ENCODE results near the gene SLC2A2.

SLC2A2 gene

DNA sequence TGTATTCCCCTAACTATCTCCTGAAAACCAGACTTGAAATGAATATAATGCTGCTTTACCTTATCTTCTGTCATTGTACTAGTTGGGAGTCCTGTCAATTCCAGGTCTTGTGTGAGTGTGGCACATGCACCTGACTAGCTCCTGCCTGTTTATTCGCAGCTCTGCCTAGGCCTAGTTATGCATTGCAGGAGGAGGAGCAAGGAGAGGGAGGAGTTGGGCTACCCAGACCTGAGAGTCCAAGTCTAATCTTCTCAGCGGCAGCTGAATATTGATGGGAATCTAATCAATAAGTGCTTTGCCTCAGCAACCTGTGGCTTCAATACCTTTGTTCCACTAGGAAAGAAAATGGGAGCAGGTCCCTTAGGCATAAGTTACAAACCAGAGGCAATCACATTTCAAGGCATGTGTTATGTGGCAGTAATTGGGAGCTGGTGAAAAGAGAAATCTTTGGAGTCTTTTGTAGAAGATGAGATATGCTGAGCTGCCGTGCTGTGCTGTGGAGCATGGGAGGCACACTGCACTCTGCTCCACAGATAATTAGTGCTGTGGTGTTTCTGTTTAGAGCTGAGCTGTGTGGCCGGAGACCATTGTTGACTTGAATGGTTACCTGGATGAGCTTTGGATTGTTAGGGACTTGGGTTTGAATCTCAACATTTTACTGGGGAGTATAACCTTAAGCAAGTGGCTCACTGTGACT, at the start of gene SLC2A2:
SLC2A2 (minus strand) TSS at position 124 of the 697 bp plus-strand sequence; CDS start at position 74, 50 bp downstream.
- ChIA-PET POLR2A (no interaction called here), CTCF (interaction anchor here (1.0 kb wide), 1 partner anchor 9 kb away, joined by 6 read pairs; no protein-coding TSS in a partner anchor)
- TF ChIP-seq CTBP1 (IDR thresholded peaks at IDR 0.05; ENCODE audit: borderline replicate concordance) (no peak), ZNF384 (IDR thresholded peaks at IDR 0.05) (no peak), L3MBTL2 (conservative IDR thresholded peaks at IDR 0.05) (no peak), SP1 (IDR thresholded peaks at IDR 0.05) (no peak), PKNOX1 (IDR thresholded peaks at IDR 0.05) (no peak), ELF4 (IDR thresholded peaks at IDR 0.05) (no peak), BHLHE40 (IDR thresholded peaks at IDR 0.05; ENCODE audit: borderline replicate concordance) (no peak), ARNT (IDR thresholded peaks at IDR 0.05) (no peak), FOXM1 (IDR thresholded peaks at IDR 0.05; ENCODE audit: borderline replicate concordance) (no peak), FOXK2 (IDR thresholded peaks at IDR 0.05) (no peak), TARDBP (IDR thresholded peaks at IDR 0.05) (no peak), LEF1 (IDR thresholded peaks at IDR 0.05; ENCODE audit: borderline replicate concordance) (no peak), HDGF (IDR thresholded peaks at IDR 0.05; ENCODE audit: borderline replicate concordance) (no peak)
- DNase-seq (ENCODE audit: extremely low spot score) = no peak

DNA sequence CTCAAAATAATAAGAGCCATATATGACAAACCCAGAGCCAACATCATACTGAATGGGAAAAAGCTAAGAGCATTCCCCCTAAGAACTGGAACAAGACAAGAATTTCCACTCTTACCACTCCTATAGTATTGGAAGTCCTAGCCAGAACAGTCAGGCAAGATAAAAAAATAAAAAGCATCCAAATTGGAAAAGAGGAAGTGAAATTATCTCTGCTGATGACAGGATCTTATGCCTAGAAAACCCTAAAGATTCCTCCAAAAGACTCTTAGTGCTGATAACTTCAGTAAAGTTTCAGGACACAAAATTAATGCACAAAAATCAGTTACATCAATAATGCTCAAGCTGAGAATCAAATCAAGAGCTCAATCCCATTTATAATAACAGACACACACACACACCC, 45.9 kb upstream of the SLC2A2 start:
- ChIA-PET CTCF (no interaction called here), POLR2A (no interaction called here)
- TF ChIP-seq FOXK2 (IDR thresholded peaks at IDR 0.05) = no peak
- TF ChIP-seq BHLHE40 (IDR thresholded peaks at IDR 0.05; ENCODE audit: borderline replicate concordance) = no peak
- no peak for TF ChIP-seq PKNOX1 (IDR thresholded peaks at IDR 0.05)
- no peak for DNase-seq (ENCODE audit: extremely low spot score)

DNA sequence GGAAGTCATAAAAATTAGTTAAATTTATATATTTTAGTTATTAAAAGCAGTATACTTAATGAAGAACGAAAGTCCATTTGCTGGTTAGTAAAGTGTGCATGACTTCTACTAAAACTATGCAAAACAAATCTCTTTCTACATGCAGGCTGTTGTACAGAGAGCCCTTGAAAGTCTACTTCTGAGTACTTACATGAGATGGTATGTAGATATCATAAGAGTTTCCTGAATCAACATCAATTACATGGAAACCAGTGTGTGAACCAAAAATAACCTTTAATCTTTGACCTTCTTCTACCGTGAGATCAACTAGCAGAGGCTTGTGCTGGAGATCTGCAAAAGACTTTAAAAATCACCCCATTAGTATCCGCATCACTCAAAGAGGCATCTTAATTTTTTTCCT, 42.1 kb upstream of the SLC2A2 start:
- no peak for TF ChIP-seq PKNOX1 (IDR thresholded peaks at IDR 0.05)

GRCh38 chr3:171066206-171066605, 39.7 kb upstream of the SLC2A2 start:
- ChIA-PET POLR2A (no interaction called here), CTCF (no interaction called here)
- no peak for TF ChIP-seq BHLHE40 (IDR thresholded peaks at IDR 0.05; ENCODE audit: borderline replicate concordance)
- no peak for TF ChIP-seq HDGF (IDR thresholded peaks at IDR 0.05; ENCODE audit: borderline replicate concordance)
- TF ChIP-seq ZNF384 (IDR thresholded peaks at IDR 0.05) = no peak
- TF ChIP-seq LEF1 (IDR thresholded peaks at IDR 0.05; ENCODE audit: borderline replicate concordance) = no peak
- TF ChIP-seq SP1 (IDR thresholded peaks at IDR 0.05) = no peak
- TF ChIP-seq TARDBP (IDR thresholded peaks at IDR 0.05) = no peak
- TF ChIP-seq FOXA1 (IDR thresholded peaks at IDR 0.05) = no peak
- no peak for TF ChIP-seq FOXM1 (IDR thresholded peaks at IDR 0.05; ENCODE audit: borderline replicate concordance)
- no peak for TF ChIP-seq PKNOX1 (IDR thresholded peaks at IDR 0.05)
- TF ChIP-seq L3MBTL2 (conservative IDR thresholded peaks at IDR 0.05) = no peak
- TF ChIP-seq ELF4 (IDR thresholded peaks at IDR 0.05) = no peak
- TF ChIP-seq NFRKB (IDR thresholded peaks at IDR 0.05) = no peak
- TF ChIP-seq ARNT (IDR thresholded peaks at IDR 0.05) = no peak
- no peak for TF ChIP-seq SUZ12 (IDR thresholded peaks at IDR 0.05)
- TF ChIP-seq FOXK2 (IDR thresholded peaks at IDR 0.05) = no peak
- TF ChIP-seq CTBP1 (IDR thresholded peaks at IDR 0.05; ENCODE audit: borderline replicate concordance) = no peak
- DNase-seq (ENCODE audit: extremely low spot score) = no peak

More for the DNA sequence above, 42.1 kb upstream of the SLC2A2 start:
- DNase-seq (ENCODE audit: extremely low spot score) = no peak
- POLR2A ChIA-PET = no interaction called here
- CTCF ChIA-PET = no interaction called here

DNA sequence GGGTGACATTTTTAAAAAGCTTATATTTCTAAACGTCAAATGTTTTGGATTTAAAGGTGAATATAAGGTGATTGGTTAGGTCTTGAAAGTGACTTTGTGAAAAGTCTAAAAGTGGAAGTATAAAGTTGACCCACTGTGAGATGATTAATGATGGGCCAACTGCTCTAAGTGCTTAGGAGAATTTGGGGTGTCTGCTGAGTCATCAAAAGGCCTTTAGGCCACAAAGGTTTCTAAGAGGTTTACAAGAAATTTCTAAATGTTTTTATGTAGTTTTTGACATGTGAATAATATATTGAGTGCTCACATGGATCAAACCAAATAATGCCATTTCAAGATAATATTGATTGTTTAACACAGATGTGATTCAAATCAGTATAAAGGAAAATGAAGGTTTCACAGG, 39.2 kb upstream of the SLC2A2 start:
- DNase-seq (ENCODE audit: extremely low spot score) = no peak
- no peak for TF ChIP-seq SUZ12 (IDR thresholded peaks at IDR 0.05)
- TF ChIP-seq ARNT (IDR thresholded peaks at IDR 0.05) = no peak
- no peak for TF ChIP-seq CTBP1 (IDR thresholded peaks at IDR 0.05; ENCODE audit: borderline replicate concordance)
- no peak for TF ChIP-seq SP1 (IDR thresholded peaks at IDR 0.05)
- TF ChIP-seq NFRKB (IDR thresholded peaks at IDR 0.05) = no peak
- no peak for TF ChIP-seq FOXK2 (IDR thresholded peaks at IDR 0.05)
- no peak for TF ChIP-seq FOXA1 (IDR thresholded peaks at IDR 0.05)
- TF ChIP-seq HDGF (IDR thresholded peaks at IDR 0.05; ENCODE audit: borderline replicate concordance) = no peak
- no peak for TF ChIP-seq LEF1 (IDR thresholded peaks at IDR 0.05; ENCODE audit: borderline replicate concordance)
- no peak for TF ChIP-seq TARDBP (IDR thresholded peaks at IDR 0.05)
- no peak for TF ChIP-seq BHLHE40 (IDR thresholded peaks at IDR 0.05; ENCODE audit: borderline replicate concordance)
- TF ChIP-seq L3MBTL2 (conservative IDR thresholded peaks at IDR 0.05) = no peak
- no peak for TF ChIP-seq ELF4 (IDR thresholded peaks at IDR 0.05)
- no peak for TF ChIP-seq FOXM1 (IDR thresholded peaks at IDR 0.05; ENCODE audit: borderline replicate concordance)
- no peak for TF ChIP-seq ZNF384 (IDR thresholded peaks at IDR 0.05)
- no peak for TF ChIP-seq PKNOX1 (IDR thresholded peaks at IDR 0.05)
- POLR2A ChIA-PET = no interaction called here
- CTCF ChIA-PET = no interaction called here

Measured in HEK293T (cell line).